GM18511 (cell line): ENCODE measurements around the gene CPLANE1.
"Not testable (repeated sequence)": the region's sequence is repeated elsewhere in the genome, so short reads cannot be mapped to it uniquely, and the experiment has no call there.

Experiments
- ATAC-seq: cut with Tn5 transposase; IDR thresholded peaks from one replicate; pipeline ENCODE4 v1.9.1; 2021; ENCODE audit warnings: mild to moderate bottlenecking, moderate library complexity; ENCODE audit not compliant: unreplicated experiment

Gene CPLANE1

DNA sequence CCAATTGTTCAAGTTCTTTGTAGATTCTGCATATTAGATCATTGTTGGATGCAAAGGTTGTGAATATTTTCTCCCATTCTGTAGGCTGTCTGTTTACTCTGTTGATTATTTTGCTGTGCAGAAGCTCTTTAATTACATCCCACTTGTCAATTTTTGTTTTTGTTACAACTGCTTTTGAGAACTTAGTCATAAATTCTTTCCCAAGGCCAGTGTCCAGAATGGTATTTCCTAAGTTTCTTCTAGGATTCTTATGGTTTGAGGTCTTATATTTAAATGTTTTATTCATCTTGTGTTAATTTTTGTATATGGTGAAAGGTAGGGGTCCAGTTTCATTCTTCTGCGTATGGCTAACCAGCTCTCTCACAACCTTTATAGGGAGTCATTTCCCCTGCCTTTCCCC lies 116.5 kb downstream of the CPLANE1 start:
- ATAC-seq: no peak

DNA sequence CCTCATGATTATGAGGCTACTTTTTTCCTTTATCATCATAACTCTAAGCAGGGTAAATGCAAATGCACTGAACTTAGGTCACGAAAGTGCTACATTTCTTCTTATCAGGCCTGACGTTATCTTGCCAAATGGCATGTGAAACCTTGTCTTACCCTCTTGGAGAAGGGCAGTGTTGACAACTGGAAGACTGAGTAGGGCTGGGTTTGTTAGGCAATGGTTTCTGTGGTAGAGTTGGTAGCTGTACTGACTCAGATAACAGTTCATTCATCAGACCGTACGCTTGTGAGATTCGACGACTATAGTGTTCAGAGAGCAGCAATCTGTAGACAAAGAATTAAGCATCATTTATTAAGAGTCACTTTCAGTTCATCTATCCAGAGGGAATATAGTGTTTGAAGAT lies 127.7 kb downstream of the CPLANE1 start:
- no peak for ATAC-seq

DNA sequence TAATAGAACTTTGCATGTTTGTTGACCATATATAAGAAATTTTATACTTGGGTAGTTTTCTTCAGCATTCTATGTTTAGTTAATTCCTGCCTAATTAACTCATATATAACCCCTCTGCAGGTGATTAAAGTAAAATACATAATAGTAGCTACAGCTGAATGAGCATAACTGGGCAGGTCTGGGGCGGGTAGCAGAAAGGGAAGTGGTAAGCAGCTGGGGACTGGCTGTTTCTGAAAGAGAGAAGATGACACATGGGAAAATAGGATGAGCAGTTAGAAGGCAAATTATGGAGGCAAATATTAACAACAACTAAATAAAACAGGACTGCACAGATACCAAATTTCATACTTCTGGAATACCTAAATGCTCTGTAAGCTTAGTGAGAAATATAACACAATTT lies 128.1 kb downstream of the CPLANE1 start:
- ATAC-seq: no peak

DNA sequence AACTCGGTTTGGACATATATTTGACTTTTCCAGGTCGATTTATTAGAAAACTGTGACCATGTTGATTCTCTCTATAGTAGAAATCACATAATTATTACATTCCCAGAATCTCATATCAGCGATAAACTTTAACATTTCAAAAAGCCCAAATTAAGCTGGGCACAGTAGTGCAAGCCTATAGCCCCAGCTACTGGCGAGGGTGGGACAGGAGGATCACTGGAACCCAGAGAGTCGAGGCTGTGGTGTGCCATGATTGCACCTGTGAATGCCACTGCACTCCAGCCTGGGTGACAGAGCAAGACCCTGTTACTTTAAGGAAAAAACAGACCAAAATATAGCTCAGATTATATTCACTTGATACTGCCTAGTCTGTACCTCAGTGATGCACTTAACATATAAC lies 128.9 kb downstream of the CPLANE1 start:
- ATAC-seq: no peak

DNA sequence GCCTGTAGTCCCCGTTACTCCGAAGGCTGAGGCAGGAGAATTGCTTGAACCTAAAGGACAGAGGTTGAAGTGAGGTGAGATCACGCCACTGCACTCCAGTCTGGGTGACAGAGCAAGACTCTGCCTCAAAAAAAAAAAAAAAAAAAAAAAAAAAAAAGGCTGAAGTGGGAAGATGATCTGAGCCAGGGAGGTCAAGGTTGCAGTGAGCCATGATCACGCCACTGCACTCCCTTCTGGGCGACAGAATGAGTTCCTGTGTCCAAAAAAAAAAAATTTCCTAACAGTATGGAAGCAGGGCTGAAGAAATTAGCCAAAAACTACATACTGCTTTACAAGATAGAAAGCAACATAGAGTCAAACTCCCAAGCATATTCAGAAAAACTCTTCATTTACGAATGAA lies 132.8 kb downstream of the CPLANE1 start:
- no peak for ATAC-seq

DNA sequence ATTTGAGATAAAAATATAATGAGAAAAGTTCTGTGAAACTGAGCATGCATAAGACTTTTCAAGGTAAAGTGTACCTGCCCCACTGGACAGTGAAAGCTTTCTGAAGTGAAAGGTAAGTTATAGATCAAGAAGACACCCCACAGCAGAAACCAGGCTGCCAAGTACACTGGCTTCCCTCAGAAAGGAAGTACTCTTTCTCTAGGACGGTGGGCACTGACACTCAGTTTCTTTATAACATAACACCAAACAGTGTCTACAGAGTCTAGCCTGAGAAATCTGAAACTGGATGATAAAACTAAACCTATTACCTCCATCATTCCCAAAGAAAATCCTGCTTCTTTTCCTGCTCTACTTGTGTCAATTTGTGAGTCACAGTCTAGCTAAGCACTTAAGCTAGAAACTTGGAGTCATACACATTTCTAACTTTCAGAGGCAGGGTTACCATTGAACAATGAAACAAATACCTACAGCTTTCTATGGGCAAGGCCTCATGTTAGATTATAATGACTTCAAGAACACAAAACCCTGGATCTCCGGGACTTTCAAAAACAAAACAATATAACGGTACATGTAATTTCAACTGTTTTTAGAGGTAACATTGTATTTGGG lies 136.7 kb downstream of the CPLANE1 start:
- peak; percentile 43 for ATAC-seq

DNA sequence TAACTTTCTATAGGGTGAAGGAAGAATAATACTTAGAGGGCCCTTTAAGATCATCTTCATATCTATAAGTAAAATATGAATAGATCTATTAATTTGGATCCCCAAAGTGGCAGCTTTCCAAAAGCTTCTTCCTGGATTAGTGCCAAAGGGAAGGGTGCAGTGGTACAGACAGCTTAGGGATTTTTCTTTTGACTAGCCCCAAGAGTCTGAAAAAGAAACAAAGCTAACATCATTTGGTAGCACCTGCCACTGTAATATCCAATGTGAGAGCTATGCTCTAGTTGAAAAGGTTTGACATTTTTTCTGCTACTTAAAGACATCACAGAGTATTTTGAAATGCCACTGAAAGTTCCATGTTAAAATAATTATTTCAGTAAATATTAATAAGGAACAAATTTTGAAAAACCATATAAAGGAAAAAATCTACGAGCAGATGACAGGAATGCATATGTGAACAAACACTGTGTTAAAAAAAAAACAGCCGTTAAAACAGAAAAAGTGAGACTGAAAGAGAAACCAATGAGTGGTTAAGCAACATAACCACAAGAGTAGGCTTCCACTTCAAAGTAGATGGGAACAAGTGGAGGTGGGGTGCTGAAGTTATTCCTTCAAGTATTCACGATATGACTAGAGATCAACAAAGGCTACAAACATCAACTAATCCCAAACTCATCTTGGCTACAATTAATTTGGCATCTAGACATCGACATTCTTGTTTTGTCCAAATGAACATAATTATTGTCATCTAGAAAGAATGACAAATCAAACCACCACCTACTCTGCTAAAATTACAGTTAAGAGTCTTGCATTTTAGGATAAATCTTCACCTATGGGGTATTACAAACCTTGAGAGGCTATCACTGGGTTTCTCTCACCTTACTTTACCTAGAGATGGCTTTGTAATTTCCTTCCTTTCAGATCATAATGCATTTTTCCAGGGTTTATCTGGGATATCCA lies 137.5 kb downstream of the CPLANE1 start:
- ATAC-seq: peak; percentile 94

DNA sequence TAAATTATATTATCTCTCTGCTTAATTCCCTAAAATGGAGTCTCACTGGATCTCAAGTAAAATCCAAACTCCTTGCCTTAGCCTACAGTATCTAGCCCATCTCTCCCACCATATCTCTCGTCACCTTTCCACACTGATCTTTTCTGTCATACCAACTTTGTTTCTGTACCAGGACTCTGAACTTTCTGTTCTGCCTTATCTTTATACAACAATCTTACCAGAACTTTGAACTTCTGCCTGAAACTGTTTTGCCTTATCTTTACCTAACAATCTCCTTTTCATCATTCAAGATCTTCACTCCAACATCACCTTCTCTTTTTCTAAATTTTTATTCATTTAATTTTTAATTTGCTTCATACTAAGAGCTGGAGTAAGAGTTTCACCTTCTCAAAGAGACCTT lies 139.0 kb downstream of the CPLANE1 start:
- no peak for ATAC-seq

DNA sequence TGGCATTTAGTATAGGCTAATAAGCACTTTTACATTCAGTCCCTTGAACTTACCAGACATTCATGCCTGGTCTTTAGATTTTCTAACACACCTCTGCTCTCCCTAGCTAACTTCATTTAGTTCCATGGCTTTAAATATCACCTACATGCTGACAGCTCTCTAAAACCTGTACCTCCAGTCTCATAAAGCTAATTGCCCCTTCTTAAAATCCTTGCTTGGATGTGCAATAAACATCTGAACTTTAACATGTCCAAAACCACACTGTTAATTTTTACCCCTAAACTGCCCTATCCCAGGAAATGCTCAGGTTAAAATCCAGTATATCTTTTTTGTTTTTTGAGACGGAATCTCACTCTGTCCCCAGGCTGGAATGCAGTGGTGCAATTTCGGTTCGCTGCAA lies 139.8 kb downstream of the CPLANE1 start:
- no peak for ATAC-seq

DNA sequence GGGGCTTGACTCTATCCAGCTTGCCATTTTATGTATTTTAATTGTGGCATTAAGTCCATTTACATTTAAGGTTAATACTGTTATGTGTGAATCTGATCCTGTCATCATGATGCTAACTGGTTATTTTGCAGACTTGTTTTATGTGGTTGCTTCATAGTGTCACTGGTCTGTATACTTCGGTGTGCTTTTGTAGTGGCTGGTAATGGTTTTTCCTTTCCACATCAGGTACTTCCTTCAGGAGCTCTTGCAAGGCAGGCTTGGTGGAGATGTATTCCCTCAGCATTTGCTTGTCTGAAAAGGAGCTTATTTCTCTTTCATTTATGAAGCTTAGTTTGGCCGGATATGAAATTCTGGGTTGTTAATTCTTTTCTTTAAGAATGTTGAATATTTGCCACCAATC lies 145.9 kb downstream of the CPLANE1 start:
- no peak for ATAC-seq

DNA sequence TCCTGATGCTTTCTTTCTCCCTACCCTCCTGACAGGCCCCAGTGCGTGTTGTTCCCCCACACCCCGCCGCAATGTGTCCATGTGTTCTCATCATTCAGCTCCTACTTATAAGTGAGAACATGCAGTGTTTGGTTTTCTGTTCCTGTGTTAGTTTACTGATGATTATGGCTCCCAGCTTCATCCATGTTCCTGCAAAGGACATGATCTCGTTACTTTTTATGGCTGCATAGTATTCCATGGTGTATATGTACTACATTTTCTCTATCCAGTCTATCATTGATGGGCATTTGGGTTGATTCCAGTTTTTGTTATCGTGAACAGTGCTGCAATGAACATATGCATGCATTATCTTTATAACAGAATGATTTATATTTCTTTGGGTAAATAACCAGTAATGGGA lies 149.9 kb downstream of the CPLANE1 start:
- ATAC-seq: not testable (repeated sequence)

DNA sequence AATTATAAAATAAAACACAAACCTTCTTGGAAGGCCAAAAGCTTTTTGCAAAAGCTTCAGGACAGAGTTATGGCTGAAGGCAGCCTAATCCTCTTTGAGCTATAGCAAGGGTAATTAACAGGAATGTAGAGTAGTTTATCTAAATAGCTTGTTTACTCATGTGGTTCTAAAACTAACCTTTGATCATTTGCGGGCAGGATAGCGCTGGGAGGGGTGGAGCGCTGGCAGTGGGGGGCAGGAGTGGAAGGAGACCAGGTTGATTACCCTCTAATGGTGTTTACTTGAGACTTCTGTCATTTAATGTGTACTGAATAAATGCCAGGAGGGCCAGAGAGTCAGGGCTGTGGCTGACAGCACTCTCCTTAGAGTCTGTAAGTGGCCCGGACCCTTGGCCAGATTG lies 155.4 kb downstream of the CPLANE1 start:
- not testable (repeated sequence) for ATAC-seq

DNA sequence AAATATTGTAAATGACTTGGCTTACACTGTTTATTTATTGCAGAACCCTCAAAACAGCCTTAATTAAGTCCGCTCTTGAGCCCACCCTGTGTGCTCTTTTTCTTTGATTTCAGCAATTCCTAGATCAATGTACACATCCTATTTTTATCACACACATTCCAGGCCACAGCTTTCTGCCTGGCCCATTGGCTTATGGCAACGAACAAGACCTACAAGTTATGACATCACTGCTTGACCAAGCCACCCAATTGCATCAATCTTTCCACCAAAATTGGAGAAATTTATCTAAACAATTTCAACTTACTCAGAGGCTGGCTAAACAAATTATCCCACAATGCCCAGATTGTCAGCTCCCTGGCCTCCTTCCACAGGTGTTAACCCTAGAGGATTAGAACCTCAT lies 158.4 kb downstream of the CPLANE1 start:
- no peak for ATAC-seq

DNA sequence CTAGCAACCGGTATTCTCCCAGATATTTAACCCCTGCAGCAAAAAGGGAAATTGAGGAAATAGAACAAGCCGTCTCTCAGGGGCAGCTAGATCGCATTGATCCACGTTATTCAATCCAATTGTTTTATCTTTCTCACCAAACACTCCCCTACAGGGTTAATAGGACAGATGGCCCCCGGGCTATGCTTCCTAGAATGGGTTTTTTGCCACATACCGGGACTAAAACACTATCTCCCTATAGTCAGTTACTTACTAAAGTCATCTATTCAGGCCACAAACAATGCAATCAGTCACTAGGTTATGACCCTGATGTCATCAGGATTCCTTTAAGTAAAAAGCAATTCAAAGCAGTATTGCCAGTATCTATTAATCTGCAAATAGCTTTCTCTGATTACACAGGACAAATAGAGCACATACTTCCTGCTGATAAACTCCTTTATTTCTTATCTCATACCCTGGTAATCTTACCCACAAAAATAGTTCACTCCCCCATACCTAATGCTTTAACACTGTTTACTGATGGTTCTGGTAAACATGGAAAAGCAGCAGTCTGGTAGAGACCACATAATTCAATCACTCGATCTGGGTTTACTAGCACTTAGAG lies 159.0 kb downstream of the CPLANE1 start:
- ATAC-seq: no peak

DNA sequence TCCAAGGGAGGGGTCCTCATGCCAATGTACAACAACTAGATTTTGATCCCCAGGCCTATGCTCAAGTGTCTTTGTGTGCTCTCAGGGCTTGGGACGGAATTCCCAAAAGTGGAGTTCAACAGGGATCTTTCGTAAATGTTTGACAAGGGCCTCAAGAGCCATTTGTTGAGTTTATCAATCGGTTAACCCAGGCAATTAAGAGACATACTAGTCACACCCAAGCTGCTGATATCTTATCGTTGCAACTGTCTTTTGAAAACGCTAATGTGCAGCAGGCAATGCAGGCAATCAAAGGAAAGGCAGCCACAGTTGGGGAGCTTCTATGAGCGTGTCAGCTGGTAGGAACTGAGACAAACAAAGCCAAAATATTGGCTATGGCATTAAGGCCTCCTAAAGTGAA lies 161.2 kb downstream of the CPLANE1 start:
- no peak for ATAC-seq

DNA sequence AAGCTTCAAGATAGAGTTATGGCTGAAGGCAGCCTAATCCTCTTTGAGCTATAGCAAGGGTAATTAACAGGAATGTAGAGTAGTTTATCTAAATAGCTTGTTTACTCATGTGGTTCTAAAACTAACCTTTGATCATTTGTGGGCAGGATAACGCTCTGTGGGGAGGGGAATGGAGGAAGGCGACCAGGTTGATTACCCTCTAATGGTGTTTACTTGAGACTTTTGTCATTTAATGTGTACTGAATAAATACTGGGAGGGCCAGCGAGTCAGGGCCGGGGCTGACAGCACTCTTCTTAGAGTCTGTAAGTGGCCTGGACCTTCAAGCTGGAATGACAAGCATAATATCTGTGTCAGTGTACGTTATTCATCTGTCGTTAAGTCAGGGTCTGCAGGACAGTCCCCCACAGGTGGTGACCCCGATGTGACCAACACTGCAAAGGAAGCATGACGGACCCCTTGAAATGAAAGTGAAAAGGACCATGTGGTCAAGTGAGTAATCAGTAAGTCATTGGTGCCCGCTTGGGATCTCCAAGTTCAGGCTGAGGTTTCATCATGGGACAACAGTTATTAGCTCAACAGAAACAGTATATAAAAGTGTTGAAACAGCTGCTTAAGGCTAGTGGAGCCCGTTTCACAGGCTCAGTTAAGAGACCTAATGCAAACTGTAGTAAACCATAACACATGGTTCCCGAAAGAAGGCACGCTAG lies 162.6 kb downstream of the CPLANE1 start:
- no peak for ATAC-seq

DNA sequence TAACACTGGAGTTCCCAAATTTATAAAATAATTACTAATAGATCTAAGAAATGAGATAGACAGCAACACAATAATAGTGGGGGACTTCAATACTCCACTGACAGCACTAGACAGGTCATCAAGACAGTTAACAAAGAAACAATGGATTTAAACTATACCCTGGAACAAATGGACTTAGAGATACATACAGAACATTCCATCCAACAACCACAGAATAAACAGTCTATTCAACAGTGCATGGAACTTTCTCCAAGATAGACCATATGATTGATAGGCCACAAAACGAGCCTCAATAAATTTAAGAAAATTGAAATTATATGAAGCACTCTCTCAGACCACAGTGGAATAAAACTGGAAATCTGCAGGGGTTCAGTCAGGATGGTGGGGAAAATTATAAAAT lies 163.2 kb downstream of the CPLANE1 start:
- ATAC-seq: not testable (repeated sequence)

DNA sequence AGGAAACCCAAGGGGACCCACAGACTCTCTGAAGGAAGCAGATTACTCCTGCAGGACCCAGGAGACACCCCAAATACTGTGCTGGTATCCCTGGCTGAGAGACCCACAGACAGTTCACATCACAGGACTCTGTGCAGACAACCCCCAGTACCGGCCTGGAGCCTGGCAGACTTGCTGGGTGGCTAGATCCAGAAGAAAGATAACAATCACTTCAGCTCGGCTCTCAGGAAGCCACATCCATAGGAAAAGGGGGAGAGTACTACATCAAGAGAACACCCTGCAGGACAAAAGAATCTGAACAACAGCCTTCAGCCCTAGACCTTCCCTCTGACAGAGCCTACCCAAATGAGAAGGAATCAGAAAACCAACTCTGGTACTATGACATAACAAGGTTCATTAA lies 166.2 kb downstream of the CPLANE1 start:
- ATAC-seq: not testable (repeated sequence)

DNA sequence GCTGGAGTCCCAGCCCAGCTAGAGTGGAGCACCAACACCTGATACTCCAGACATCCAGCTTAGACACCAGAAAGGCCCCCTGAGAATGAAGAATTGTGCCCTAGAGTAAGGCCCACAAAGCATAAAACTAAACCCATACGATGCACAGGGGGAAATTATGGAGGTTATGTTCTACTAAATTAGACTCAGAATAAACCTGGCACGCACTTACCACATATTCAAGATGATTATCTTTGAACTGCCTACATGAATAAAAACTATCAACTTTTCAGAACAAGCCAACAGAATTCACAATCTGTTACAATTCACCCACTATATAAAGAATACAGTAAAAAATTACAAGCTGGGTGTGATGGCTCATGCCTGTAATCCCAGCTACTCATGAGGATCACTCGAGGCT lies 168.5 kb downstream of the CPLANE1 start:
- ATAC-seq: no peak

DNA sequence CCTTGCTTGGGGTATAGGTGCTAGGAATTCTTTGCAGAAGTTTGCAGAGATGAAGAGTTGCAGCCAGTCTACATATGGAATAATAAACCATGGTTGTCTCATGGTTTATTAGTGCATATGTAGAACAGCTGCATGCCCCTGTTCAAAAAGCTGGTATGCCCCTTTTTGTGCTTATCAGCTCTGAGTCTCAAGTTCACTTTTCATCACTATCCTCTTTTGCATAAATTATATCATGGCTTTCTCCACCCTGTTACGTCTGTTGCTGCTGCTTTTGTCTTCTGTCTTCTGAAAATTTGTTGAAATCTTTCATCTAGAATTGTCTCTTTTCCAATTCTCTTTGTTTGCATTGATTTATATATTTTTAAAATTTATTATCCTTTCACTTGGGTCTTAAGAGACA lies 172.0 kb downstream of the CPLANE1 start:
- no peak for ATAC-seq

DNA sequence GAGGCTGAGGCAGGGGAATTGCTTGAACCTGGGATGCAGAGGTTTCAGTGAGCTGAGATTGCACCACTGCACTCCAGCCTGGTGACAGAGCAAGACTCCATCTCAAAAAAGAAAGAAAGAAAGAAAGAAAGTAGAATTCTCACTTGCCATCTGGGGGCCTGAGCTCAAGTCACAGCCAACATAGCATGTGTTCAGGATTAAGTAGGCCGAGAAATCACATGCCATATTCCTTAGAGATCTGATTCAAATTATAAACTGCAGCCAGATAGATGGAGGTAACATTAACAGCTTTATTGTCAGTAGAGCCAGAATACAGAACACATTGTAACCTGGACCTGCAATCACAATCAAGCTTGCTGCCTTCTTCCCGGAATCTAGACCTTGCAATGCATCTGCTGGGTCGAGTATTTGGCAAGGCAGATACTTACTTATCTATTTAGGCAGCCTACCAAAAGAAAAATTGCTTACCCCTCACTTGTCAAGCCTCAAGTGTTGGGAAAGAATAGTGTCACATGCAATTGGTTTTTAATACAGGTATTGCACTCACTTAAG lies 173.7 kb downstream of the CPLANE1 start:
- no peak for ATAC-seq
